ENCODE measurements around the gene ENC1. TPM values are rescaled to one million over a fixed set of nuclear protein-coding genes. Genes with fewer than 3 reads are reported as not detected.

Gene ENC1
- total RNA-seq, 4 donors from 2014 or later, result 14.9 to 26.9 (median 22.0) TPM

DNA sequence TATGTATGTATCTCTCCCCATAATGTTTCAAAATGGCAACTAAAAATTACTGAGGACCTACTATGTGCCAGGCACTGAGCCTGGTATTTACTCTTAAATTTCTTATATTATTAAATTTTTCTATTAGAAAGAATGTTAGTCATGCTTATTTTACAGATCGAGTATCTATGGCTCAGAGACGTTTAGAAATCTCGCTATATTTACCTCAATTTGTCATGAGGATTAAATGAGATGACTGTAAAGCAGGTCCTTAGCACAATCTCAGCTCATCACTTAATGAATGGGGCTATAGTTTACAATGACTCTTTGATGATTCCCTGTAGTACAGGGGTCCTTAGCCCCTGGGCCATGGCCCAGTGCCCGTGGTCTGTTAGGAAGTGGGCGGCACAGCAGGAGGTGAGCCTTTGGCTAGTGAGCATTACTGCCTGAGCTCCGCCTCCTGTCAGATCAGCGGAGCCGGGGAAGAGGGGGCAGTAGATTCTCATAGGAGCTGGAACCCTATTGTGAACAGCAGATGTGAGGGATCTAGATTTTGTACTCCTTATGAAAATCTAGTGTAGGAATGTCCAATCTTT, 15.5 kb downstream of the ENC1 start:
- H3K36me3 ChIP-seq, result no peaks in the 10 kb centered on the region
- no peak for DNase-seq
- intact Hi-C loops (cut with DNase I; ENCODE audit: low total_unique reads), result loop anchor here (10.0 kb wide), 1 partner anchor 60 kb away; no protein-coding TSS in a partner anchor
- no peaks in the 10 kb centered on the region for H3K4me1 ChIP-seq
- in situ Hi-C loops (cut with MboI; ENCODE audit: low pct_ligation_motif_present in 1 of 4, low pct_unique_long_range_greater_than_20kb in 1 of 4, low sequenced_read_pairs in 3 of 4), result loop anchor here in 3 of 4 donors (25.0 kb wide), 4 partner anchors 213 to 588 kb away; no protein-coding TSS in a partner anchor
- H3K9me3 ChIP-seq, result no peaks in the 10 kb centered on the region
- no peak overlapping the region for H3K4me3 ChIP-seq
- TF ChIP-seq POLR2AphosphoS5 (IDR thresholded peaks at IDR 0.05) (no peak), EP300 (IDR thresholded peaks at IDR 0.05; ENCODE audit: low read depth) (no peak), POLR2A (IDR thresholded peaks at IDR 0.05) (no peak)
- TF ChIP-seq, protein P1, sequence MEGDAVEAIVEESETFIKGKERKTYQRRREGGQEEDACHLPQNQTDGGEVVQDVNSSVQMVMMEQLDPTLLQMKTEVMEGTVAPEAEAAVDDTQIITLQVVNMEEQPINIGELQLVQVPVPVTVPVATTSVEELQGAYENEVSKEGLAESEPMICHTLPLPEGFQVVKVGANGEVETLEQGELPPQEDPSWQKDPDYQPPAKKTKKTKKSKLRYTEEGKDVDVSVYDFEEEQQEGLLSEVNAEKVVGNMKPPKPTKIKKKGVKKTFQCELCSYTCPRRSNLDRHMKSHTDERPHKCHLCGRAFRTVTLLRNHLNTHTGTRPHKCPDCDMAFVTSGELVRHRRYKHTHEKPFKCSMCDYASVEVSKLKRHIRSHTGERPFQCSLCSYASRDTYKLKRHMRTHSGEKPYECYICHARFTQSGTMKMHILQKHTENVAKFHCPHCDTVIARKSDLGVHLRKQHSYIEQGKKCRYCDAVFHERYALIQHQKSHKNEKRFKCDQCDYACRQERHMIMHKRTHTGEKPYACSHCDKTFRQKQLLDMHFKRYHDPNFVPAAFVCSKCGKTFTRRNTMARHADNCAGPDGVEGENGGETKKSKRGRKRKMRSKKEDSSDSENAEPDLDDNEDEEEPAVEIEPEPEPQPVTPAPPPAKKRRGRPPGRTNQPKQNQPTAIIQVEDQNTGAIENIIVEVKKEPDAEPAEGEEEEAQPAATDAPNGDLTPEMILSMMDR (IDR thresholded peaks at IDR 0.05), result no peak
- H3K27ac ChIP-seq, result no peak overlapping the region
- no peaks in the 10 kb centered on the region for H3K27me3 ChIP-seq
- 83 to 100% methylated on average over 1 to 8 of the region's 8 CpGs for WGBS, 2 donors (ENCODE audit: low coverage in 1 of 2)

DNA sequence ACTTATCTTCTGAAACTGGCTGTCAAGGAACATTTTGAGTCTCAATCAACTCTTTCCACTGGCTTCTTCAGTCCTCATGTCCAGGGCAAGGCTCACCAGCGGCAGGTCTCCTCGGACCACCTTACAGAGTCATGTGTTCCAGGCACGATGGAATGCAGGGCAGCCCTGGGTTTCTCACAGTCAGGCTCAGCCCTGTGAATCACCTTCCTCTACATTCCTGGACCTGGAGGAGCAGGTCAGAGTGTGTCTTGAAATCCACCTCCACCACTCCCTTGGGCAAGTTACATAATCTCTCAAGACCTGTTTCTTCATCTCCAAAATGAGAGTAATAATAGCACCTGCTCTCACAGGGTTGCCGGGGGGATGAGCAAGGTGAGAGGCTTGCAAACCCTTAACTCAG, 16.0 kb downstream of the ENC1 start:
- no peaks in the 10 kb centered on the region for H3K9me3 ChIP-seq
- no peak overlapping the region for H3K27ac ChIP-seq
- in situ Hi-C loops (cut with MboI; ENCODE audit: low pct_ligation_motif_present in 1 of 4, low pct_unique_long_range_greater_than_20kb in 1 of 4, low sequenced_read_pairs in 3 of 4), result no loop called here
- DNase-seq, result no peak
- H3K4me1 ChIP-seq, result no peaks in the 10 kb centered on the region
- intact Hi-C loops (cut with DNase I; ENCODE audit: low total_unique reads), result loop anchor here (10.0 kb wide), 1 partner anchor 60 kb away; no protein-coding TSS in a partner anchor
- no peak for TF ChIP-seq POLR2AphosphoS5 (IDR thresholded peaks at IDR 0.05)
- TF ChIP-seq, protein P1 (IDR thresholded peaks at IDR 0.05), result no peak
- TF ChIP-seq POLR2A (IDR thresholded peaks at IDR 0.05), result no peak
- no peak for TF ChIP-seq EP300 (IDR thresholded peaks at IDR 0.05; ENCODE audit: low read depth)
- no peaks in the 10 kb centered on the region for H3K27me3 ChIP-seq
- H3K36me3 ChIP-seq, result no peaks in the 10 kb centered on the region
- 97% methylated on average over 4 of the region's 4 CpGs; no CpG with 5 or more reads in 1 of the 2 donors for WGBS, 2 donors (ENCODE audit: low coverage in 1 of 2)
- H3K4me3 ChIP-seq, result no peak overlapping the region

DNA sequence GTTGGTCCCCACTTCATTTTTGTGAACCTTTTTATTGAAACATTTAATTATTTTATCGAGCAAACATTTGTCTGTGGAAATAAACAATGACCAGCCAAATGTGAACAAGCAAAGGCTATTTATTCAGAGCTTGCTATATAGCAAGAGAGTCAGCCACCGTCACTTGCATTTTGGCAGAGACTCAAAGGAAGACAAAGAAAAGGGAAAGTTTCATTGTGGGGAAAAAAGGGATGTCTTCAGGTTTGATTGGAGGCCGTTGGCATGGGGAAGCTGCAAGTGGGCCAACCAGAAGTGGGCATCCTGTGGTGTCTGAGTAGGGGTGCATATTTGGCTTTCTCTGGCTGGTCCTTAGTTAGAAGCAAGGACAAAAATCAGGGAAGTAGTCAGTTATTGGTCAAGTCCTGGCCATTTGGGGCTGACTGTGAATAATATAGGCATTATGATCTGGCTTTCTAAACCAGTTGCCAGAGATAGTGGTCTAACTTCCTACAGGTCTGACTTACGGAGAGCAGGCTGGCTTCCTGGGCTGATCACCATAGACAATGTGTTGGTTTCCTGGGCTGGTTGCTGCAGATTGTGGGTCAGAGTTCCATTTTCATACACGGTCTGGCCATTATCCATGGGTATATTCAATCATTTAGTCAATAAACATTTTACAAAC, 16.6 kb downstream of the ENC1 start:
- Histone ChIP-seq H3K27ac (no peak overlapping the region), H3K4me1 (no peaks in the 10 kb centered on the region), H3K27me3 (no peaks in the 10 kb centered on the region), H3K36me3 (no peaks in the 10 kb centered on the region), H3K4me3 (no peak overlapping the region), H3K9me3 (no peaks in the 10 kb centered on the region)
- no peak for DNase-seq
- intact Hi-C loops (cut with DNase I; ENCODE audit: low total_unique reads) (loop anchor here (10.0 kb wide), 1 partner anchor 59 kb away; no protein-coding TSS in a partner anchor), in situ Hi-C loops (cut with MboI; ENCODE audit: low pct_ligation_motif_present in 1 of 4, low pct_unique_long_range_greater_than_20kb in 1 of 4, low sequenced_read_pairs in 3 of 4) (no loop called here)
- TF ChIP-seq POLR2A (IDR thresholded peaks at IDR 0.05), result no peak
- WGBS, 2 donors (ENCODE audit: low coverage in 1 of 2), result 73 to 75% methylated on average over 2 to 5 of the region's 5 CpGs

DNA sequence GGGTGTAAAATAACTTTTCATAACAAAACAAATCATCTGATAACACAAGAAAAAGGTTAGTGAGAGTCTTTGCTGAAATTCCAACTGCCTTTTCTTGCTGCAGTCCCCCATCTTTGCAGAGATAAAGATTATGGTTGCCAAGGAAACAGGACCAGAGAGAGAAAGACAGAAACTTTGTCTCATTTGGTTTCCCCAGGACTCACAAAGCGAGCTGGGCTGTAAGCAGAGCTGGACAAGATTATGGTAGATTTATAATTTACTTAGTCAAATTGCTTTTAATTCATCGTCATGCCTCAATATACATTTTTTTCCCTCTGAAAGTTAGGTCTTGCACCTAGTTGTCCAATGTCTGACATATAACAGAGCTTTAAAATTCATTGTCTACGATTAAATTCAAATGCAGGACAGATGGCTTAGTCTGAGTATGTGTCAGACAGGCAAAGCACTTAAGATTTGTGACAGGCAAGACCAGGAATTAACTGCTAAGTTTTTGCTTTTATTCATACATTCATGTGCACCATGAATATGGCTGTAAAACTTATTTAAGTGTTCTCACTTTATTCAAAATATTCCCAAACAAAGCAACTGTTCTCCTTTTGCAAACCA, 17.4 kb downstream of the ENC1 start:
- in situ Hi-C loops (cut with MboI; ENCODE audit: low pct_ligation_motif_present in 1 of 4, low pct_unique_long_range_greater_than_20kb in 1 of 4, low sequenced_read_pairs in 3 of 4), result no loop called here
- Histone ChIP-seq H3K4me3 (no peak overlapping the region), H3K27ac (no peak overlapping the region), H3K4me1 (no peaks in the 10 kb centered on the region), H3K36me3 (no peaks in the 10 kb centered on the region), H3K9me3 (no peaks in the 10 kb centered on the region), H3K27me3 (no peaks in the 10 kb centered on the region)
- no peak for DNase-seq
- intact Hi-C loops (cut with DNase I; ENCODE audit: low total_unique reads), result loop anchor here (10.0 kb wide), 1 partner anchor 58 kb away; no protein-coding TSS in a partner anchor
- TF ChIP-seq, protein P1 (IDR thresholded peaks at IDR 0.05), result no peak
- TF ChIP-seq POLR2AphosphoS5 (IDR thresholded peaks at IDR 0.05), result no peak
- TF ChIP-seq POLR2A (IDR thresholded peaks at IDR 0.05), result no peak
- no peak for TF ChIP-seq EP300 (IDR thresholded peaks at IDR 0.05; ENCODE audit: low read depth)
- 62 to 78% methylated on average over 3 of the region's 3 CpGs for WGBS, 2 donors (ENCODE audit: low coverage in 1 of 2)
